Femur (tissue), 1 donor: ENCODE results near the gene SLC39A7.

Source experiments
- DNase-seq: peaks from one replicate; pipeline ENCODE4 v3.0.0-alpha.2; 2017

SLC39A7 gene

DNA sequence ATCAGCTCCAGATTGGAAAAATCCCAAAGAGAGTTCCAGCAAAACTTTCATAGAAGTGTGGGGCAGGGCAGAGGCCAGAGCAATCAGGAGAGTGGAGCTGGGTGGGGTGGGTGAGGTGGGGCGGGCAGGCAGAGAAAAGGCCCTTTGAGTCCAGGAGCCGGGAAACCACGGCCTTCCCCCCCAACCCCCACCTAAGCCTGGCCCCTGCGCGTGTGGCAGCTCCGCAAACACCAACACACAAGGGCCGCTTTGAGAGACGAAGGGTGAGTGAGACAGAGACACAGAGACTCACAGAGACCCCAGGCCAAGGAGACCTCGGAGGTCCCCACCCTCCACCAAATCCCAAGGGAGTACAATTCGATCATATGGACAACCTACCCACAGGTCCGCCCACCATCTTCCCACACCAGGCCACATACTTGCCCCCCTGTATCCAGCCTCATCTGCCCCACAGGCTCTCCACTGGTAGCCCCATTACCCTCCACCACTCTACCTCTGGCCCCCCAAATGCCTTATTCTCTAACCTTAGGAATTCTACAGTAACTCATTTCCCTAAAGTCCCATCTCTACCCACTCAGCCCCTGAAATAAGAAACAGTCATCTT lies 10.1 kb upstream of the SLC39A7 start:
- DNase-seq, result peak; percentile 56

DNA sequence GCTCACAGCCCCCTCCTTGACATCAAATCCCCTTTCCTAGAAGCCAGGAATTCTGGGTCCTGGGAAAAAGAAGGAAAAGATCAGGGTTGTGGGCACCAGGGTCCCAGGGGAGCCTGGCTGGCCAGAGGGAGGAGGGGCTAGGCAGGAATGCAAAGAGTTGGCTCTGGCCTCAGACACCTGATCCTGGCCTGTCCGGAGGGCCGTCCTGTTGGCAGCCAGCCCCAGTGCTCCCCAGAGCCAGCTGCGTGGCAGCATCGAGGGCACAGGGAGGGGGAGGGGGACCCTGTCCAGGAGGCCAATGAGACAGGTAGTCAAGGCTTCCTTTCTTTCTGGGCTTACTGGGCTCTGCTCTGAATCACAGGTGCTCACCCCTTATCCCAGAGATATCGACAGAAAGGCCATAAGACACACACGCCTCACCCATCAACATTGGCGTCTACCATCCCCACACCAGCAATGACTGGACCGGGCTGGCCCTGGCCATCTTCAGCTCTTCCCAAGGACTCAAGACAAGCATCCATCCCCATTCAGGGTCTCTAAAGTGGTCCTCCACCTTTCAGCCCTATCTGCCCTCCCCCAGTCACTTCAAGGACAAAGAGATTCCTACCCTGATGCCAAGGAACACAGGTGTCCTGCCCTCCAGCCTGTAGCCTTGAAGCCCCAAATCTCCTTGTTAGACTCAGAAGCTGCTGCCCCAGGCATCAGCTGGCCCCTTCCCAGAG lies 9.1 kb upstream of the SLC39A7 start:
- DNase-seq, result peak; percentile 76

DNA sequence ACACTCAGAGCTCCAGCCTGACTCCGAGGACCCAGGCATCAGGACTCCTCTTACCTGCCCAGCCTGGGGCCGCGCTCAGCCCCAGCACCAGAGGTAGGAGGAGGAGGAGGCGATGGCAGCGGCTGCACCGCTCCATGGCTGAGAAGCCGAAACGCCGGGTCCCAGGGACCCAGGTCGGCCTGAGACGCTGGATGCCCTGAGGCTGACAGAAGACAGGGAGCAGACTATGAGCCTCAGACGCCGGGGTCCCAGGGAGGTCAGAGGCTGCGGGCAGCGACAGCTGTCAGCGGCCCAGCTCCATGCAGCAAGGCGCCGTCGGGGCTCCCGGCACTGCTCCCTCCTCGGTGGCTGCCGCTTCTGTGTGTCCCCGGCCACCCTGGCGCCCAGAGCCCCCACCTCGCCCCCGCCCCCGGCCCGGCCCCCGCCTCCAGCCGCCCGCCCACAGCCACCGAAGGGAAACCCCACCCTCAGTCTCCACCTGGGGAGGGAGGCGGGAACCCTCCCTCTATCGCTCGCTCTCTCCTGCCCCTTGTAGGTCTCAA lies 8.5 kb upstream of the SLC39A7 start, which contains the start of gene COL11A2:
COL11A2 (minus strand) TSS at position 363 of the 542 bp plus-strand sequence; CDS start at position 136, 227 bp downstream.
- DNase-seq, result peak; percentile 54

DNA sequence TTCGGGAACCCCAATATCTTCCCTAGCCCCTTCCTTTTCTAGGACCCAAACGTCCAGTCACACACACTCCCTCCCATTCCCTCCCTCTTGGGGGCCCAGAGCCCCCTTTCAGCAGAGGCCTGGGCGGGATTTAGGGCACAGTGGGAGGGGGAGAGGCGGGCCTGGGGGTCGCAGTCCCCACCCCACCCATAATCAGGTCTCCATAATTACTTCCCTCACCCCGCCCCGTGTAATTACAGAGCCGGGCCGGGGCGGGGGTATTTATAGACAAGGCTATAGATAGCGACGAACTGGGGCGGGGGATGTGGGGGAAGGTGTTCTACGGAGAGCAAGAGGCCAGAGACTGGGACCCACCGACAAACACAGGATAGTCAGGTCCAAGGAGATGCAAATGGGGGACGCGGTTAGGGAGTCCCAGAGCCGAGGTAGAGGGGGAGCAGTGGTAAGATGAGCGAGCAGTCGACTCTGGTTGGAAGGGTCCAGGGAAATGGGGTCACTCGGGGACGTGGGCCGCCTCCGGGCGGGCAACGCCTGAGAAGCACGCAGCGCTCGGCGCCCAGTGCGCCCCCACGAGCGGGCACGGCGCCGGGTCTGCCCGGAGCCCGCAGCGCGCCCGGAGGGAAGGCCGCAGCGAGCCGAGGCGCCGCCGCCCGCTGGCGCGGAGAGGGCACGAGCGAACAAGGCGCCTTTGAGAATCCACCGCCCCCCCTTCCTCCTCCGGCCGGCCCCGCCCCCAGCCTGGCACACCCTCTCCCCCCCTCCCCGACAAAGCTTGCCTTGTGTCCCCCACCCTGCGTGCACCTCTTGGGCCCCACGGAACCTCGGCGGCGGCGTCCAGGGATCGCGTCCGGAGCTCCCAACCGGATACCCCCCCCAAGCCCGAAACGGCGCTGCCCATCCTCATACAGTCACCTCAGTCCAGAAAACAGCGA lies 7.7 kb upstream of the SLC39A7 start:
- peak; percentile 79 for DNase-seq

DNA sequence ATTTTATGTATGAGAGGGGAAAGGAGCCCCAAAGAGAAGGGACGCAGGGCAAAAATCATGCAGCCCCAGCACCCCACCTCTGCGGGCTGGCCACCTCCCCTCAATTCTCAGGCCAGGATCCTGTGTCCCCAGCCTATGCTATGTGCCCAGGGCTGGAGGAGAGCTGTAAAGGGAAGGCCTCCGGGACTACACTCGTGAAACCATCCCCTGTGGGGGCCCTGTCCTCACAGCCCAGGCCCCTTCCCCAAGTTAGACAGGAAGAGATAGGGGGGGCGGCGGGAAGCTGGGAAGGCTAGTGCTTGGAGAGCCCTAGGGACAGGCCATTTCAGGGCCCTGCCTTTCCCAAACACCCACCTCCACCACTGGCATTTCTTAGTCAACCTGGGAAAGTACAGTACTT lies 7.0 kb upstream of the SLC39A7 start:
- DNase-seq, result no peak

DNA sequence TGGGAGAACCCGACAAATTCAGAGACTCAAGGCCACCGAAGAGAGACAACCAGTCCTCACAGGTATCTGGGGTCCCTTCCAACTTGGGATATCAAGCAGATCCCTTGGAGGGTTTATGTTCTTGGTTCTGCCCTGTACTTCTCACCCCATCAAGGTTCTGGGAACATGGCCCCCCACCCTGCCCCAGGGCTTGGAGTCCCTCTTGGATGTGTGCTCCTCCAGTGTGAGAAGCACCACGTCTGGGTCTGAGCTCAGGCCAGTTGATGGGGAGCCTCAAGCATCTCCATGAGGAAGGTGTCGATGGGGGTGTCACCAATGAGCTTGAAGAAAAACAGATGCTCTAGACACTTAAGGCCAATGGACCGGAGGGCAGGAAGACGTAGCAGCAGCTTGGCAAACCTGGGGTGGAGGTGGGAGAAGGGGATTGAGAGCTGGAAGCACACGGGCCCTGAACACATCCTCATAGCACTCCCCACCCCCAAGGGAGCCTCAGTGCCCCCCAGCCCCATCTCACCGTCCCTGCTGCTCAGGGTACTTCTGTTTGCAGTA lies 6.2 kb upstream of the SLC39A7 start:
- DNase-seq, result no peak

DNA sequence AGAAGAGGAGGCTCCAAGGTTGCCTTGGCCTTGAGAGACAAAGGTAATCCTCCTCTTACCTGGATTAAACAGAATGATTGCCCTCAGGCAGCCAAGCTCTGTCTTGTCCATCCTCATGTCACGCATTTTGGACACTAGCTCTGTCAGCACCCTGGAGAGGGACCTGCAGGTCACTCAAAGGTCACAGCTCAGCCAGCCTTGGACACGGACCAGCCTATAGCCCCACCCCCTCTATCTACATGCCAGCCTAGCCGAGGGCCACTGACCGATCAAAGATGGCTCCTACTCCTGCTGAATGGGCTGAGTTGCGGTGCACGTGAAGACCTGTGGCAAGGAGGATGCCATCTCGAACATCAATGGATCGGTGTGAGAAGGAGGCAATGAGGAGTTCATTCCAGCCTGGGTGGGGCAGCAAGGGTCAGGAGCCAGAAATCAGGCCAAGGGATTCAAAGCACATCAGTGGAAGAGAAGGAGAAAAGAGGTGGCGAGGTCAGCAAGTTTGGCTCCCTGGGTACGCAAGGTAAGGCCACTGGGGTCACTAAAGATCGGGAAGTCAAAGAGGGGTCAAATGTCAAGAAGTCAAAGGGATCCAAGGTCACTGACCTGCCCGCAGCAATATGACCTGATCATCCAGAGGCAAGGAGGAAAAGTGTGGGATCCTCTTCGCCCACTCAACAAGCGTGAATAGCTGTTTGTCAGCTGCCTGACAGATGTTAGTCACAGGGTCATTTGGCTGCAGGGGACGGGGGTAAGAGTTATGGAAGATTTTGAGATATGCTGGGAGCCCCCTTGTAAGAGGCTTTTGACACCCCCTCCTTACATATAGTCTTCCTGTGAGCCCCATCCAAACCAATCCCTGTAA lies 5.1 kb upstream of the SLC39A7 start:
- no peak for DNase-seq

DNA sequence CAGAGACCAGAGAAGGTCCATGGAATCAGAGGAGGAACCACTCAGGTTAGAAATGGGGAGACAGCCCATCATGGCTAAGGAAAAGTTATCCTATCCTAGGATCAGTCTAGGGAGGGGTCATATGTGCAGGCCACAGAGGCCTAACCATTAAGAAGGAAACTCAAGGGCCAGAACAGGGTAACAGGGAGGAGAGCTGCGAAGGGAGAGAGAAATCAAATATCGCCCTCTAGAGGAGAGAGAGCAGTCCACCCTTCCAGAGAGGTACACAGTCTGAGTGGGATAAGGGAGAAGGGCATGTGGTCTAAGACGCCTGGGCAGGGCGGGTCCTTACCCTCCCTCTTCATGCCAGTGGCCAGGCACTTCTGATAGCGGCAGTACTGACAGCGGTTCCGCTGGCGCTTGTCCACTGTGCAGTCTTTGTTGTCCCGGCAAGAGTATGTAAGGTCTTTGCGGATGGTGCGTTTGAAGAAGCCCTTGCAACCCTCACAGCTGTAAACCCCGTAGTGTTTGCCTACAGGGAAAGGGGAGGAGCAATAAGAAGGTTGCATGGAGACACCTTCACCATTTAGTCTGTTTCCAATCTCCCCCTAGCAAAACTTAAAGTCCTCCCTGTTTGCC lies 3.1 kb upstream of the SLC39A7 start:
- DNase-seq, result no peak

DNA sequence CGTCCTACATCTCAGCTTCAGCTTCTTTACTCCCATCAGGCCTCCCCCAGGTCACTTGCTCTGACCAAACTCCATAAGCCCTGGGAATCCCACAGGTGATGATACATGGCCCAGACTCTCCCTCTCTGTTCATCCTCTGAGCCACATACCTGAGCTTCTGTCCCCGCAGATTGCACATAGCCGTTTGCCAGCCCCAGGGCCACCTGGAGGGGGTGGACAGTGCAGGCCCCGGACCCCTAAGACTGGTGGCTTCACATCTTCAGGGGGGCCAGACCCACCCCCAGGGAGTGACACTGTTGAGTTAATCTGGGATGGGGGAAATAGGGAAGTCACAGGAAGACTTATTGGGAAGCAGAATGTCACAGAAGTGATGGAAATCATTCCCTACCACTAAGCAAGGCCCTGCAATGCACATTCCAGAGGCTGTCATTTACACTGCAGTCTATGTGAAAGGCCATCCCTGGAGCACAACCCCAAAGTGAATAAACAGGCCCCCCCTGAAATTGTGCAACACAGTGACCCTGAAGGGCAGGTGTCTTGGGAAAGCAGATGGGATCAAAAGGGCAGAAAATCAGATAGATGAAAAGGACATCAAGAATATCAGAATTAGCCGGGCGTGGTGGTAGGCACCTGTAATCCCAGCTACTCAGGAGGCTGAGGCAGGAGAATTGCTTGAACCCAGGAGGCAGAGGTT lies 2.4 kb upstream of the SLC39A7 start:
- DNase-seq, result no peak

DNA sequence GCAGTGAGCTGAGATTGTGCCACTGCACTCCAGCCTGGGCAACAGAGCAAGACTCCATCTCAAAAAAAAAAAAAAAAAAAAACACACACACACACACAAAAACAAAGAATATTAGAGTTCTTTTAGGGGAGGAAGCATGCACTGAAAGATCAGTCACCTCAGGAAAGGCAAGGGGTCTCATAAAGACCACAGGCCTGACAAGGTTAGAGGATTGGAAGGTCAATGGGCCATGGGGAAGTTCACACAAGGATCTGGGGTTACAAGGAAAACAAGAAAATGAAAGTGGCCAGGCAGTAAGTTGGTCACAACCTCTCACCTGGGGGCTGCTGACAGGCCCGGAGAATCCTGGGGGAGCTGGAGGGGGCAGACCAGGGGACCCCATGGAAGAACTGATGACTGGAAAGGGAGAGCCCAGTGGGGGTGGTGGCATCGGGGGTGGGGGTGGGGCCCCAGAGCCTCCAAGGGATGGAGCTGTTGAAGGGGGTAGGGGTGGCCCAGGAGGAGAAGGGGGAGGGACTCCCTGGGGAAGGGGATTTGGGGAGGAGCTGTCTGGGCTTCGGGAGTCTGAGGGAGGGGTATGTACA lies 1.7 kb upstream of the SLC39A7 start:
- DNase-seq, result no peak

DNA sequence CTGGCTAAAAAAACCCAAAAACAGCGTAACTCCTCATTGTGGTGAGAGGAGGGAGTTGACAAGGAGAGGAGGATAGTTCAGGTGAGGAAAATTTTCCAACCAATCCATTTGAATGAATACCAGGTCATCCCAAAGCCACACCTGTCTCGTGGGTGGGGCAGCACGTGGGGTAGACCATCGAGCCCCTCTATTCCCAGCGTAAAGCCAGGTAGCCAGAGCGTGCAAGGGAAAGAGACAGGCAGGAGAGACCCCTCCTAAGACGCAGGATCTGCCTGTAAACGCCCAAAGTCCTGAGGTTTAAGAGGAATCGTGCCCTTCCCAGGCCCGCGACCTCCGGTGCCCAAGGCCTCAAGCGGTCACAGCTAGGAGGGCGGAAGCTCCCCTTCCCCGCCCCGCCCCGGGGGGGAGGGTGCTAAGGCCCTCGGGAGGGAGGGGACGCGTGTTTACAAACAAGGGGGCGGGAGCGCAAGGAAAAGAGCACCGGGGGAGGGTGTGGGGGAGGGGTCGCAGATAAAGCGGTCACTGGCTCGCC lies 914 bp upstream of the SLC39A7 start:
- no peak for DNase-seq

DNA sequence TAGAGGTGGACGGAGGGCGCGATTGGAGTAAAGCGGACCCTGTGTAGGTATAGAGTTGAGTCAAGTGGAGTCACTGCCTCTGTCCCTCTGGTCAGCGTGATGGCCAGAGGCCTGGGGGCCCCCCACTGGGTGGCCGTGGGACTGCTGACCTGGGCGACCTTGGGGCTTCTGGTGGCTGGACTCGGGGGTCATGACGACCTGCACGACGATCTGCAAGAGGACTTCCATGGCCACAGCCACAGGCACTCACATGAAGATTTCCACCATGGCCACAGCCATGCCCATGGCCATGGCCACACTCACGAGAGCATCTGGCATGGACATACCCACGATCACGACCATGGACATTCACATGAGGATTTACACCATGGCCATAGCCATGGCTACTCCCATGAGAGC lies 479 bp downstream of the SLC39A7 start:
- no peak for DNase-seq

DNA sequence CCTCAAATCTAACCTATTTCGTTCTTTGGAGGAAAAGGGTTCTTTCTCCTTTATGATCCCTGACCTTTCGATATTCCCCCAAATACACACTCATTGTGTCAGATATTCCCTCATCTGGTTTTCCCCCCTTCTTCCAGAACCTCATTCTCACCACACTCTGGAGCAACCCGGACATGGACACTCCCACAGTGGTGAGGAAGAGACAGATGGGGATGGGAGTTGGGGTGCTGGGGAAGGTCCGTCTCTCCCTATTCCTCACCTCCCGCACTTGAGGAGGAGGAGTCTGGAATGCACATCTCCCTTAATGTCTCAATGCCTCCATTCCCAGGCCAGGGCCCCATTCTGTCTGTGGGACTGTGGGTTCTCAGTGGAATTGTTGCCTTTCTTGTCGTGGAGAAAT lies 1.3 kb downstream of the SLC39A7 start:
- no peak for DNase-seq

DNA sequence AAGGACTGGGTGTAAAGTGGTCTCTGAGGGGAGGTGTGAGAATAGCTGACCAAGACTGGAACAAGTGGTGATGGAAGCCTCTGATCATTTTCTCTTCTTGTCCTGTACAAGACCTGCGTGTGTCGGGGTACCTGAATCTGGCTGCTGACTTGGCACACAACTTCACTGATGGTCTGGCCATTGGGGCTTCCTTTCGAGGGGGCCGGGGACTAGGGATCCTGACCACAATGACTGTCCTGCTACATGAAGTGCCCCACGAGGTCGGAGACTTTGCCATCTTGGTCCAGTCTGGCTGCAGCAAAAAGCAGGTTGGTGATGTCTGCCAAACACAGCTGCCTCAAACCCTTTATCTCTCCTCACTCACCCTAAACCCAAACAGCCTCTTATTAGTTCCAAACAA lies 2.1 kb downstream of the SLC39A7 start:
- DNase-seq, result no peak

DNA sequence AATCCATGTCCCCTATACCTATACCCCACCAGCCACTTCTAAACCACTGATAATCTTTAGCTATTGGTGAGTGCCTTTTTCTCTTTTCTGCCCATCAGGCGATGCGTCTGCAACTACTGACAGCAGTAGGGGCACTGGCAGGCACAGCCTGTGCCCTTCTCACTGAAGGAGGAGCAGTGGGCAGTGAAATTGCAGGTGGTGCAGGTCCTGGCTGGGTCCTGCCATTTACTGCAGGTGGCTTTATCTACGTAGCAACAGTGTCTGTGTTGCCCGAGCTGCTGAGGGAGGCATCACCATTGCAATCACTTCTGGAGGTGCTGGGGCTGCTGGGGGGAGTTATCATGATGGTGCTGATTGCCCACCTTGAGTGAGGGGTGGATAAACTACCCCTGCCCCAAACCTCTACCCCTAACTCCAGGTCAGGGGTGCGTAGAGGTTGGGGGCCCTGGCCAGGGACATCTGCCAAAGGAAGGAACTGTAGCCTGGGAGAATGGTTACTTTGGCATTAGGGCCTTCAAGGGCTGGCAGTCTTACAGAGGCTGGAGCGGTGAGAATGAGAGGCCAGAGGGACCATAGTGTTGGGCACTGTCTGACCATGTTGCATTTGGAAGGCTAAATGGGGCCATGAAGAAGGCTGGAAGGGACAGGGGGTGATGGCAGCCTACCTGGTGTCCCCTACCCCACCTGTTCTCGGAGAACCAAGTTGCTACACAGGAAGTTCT lies 2.9 kb downstream of the SLC39A7 start:
- no peak for DNase-seq

DNA sequence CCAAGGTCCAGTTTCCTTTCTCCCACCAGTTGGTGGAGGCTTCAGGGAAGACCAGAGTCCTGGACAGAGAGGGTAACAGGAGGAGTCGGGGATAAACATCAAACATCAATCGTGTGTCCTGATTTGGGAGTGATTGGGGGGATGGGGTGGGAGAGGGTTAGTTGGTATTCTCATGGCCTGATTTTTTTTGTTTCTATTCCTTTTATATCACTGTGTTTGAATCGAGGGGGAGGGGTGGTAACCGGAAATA lies 3.4 kb downstream of the SLC39A7 start:
- DNase-seq, result no peak

DNA sequence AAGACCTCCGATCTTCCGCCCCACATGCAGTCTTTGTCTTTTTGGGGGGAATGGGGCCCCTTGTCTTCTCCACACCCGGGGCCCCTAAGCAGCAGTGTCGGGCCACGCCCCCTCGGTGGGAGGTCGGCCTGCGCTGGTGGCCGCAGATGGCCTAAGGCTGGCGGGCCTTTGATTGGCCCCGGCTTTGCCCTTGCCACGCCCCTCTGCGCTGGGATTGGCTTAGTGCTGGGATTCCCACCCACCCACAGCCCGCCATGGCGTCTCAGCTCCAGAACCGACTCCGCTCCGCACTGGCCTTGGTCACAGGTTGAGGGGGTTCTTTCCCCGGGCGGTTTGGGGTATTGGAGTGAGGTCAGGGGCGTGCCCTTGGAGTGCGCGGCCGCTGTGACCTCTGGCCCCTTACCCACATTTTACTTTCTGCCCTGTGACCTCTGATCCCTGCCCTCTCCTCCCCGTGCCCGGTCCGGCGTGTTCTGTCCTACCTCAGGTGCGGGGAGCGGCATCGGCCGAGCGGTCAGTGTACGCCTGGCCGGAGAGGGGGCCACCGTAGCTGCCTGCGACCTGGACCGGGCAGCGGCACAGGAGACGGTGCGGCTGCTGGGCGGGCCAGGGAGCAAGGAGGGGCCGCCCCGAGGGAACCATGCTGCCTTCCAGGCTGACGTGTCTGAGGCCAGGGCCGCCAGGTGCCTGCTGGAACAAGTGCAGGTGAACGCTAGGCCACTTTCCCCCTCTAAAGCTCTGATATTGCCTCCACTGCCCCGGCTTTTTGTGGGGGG lies 3.9 kb downstream of the SLC39A7 start, which contains the start of gene HSD17B8:
HSD17B8 (plus strand) TSS at position 241 of the 776 bp plus-strand sequence; CDS start at position 255, 14 bp downstream.
- peak; percentile 96 for DNase-seq

DNA sequence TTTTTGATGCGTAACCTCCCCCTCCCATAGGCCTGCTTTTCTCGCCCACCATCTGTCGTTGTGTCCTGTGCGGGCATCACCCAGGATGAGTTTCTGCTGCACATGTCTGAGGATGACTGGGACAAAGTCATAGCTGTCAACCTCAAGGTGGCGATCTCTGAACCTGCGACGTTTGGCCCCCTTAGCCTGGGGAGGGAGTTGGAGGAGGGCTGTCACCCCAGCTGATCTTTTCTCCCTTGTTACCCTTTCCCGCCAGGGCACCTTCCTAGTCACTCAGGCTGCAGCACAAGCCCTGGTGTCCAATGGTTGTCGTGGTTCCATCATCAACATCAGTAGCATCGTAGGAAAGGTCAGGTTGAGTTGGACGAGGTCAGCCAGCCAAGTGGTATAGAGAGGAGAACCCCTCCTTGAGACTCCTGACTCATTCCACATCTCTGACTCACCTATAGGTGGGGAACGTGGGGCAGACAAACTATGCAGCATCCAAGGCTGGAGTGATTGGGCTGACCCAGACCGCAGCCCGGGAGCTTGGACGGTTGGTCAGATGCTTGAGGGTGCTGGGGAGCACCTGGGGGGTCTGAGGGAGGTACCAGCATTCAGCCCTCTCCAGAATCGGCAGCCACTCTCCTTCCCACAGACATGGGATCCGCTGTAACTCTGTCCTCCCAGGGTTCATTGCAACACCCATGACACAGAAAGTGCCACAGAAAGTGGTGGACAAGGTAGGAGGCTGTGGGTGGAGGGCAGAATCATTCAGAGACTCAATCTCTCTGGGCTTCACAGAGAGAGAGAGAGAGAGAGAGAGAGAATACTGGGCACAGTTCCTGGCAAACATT lies 4.7 kb downstream of the SLC39A7 start:
- no peak for DNase-seq
